ENCODE measurements around the gene UMAD1. TPM values are rescaled to one million over a fixed set of nuclear protein-coding genes. Genes with fewer than 3 reads are reported as not detected.

The UMAD1 gene
- total and polyA plus RNA-seq, 2 of the 4 experiments (the other 2 are of a cell fraction): 5.2 to 8.4 TPM

- H3K4me2 ChIP-seq (ENCODE audit: low read depth, low read length): no peak overlapping the region
- TF ChIP-seq RFX5 (IDR thresholded peaks at IDR 0.05; ENCODE audit: low read depth, low read length) (no peak), BHLHE40 (IDR thresholded peaks at IDR 0.05; ENCODE audit: low read depth, low read length) (no peak), RAD21 (IDR thresholded peaks at IDR 0.05; ENCODE audit: low read length) (no peak), MAZ (IDR thresholded peaks at IDR 0.05; ENCODE audit: borderline replicate concordance, low read depth, low read length) (no peak), FOS (IDR thresholded peaks at IDR 0.05; ENCODE audit: low read depth, low read length) (no peak), SMC3 (IDR thresholded peaks at IDR 0.05; ENCODE audit: low read depth, low read length) (no peak), CEBPB (IDR thresholded peaks at IDR 0.05; ENCODE audit: low read depth, low read length) (no peak), CHD1 (IDR thresholded peaks at IDR 0.05; ENCODE audit: low read depth, low read length) (no peak), CTCF (conservative IDR thresholded peaks at IDR 0.05; ENCODE audit: low read depth, low read length) (no peak), ELK1 (IDR thresholded peaks at IDR 0.05; ENCODE audit: borderline replicate concordance, low read depth, low read length) (no peak), USF2 (IDR thresholded peaks at IDR 0.05; ENCODE audit: low read depth, low read length) (no peak), MXI1 (IDR thresholded peaks at IDR 0.05; ENCODE audit: borderline replicate concordance, low read depth, low read length) (no peak), POLR2A (IDR thresholded peaks at IDR 0.05; ENCODE audit: low read depth, low read length) (no peak), NFE2L2 (IDR thresholded peaks at IDR 0.05; ENCODE audit: low read depth, low read length) (no peak), RCOR1 (IDR thresholded peaks at IDR 0.05; ENCODE audit: insufficient replicate concordance, low read length) (no peak)
- H3K4me3 ChIP-seq (ENCODE audit: insufficient read depth, low read depth, low read length): no peak overlapping the region
- no peak overlapping the region for H4K8ac ChIP-seq (ENCODE audit: low read depth in 2 of 2, low read length in 2 of 2)
- DNase-seq (no peak), ATAC-seq (ENCODE audit: low read depth) (no peak)
- H2BK20ac ChIP-seq (ENCODE audit: low read depth, low read length): no peak overlapping the region
- CTCF ChIA-PET: interaction anchor here (0.8 kb wide), 1 partner anchor 49 kb away, joined by 3 read pairs; no protein-coding TSS in a partner anchor
- H3K27ac ChIP-seq (ENCODE audit: insufficient read depth, low read length): no peak overlapping the region
- POLR2A ChIA-PET (ENCODE audit: unreplicated experiment): no interaction called here
- no peak overlapping the region for H3K14ac ChIP-seq (replicated peaks; ENCODE audit: low read depth, low read length)
- H3K36me3 ChIP-seq (ENCODE audit: control insufficient read depth, insufficient read depth, low read length): no peaks in the 10 kb centered on the region
- no peak overlapping the region for H2BK5ac ChIP-seq (ENCODE audit: low read depth, low read length, poor library complexity, severe bottlenecking)
- no TSS peak for BruUV-seq (replicated peaks)
- no peak overlapping the region for H4K91ac ChIP-seq (ENCODE audit: insufficient read depth, low read depth, low read length)
- no CpG with 5 or more reads among the region's 4 CpGs for WGBS, 2 experiments (ENCODE audit: extremely low coverage in 2 of 2, insufficient read length in 1 of 2)
- no peak overlapping the region for H3K18ac ChIP-seq (ENCODE audit: low read depth, low read length)
- no peak overlapping the region for H2AFZ ChIP-seq (replicated peaks; ENCODE audit: low read length, poor library complexity)
- H2BK120ac ChIP-seq (ENCODE audit: low read depth, low read length): no peak overlapping the region
- H3K9ac ChIP-seq (ENCODE audit: low read depth, low read length): no peak overlapping the region
- dilution Hi-C loops (cut with HindIII; ENCODE audit: low sequenced_read_pairs, unreplicated experiment): no loop called here
- no peaks in the 10 kb centered on the region for H3K9me3 ChIP-seq (ENCODE audit: control insufficient read depth, insufficient read depth, low read length)
- H2AK5ac ChIP-seq (ENCODE audit: low read depth, low read length): no peak overlapping the region
- intact Hi-C loops (cut with micrococcal nuclease): no loop called here
- H3K56ac ChIP-seq (ENCODE audit: extremely low read depth, insufficient read depth, low read length): no peak overlapping the region
- H3K79me1 ChIP-seq (ENCODE audit: low read depth in 1 of 2, low read length in 2 of 2): no peaks in the 10 kb centered on the region
- H3K27me3 ChIP-seq (ENCODE audit: control insufficient read depth, insufficient read depth, low read length): no peaks in the 10 kb centered on the region
- H3K4me1 ChIP-seq (ENCODE audit: control insufficient read depth, insufficient read depth, low read length): no peaks in the 10 kb centered on the region
- H3K4ac ChIP-seq (ENCODE audit: low read depth, low read length): no peak overlapping the region
- H4K20me1 ChIP-seq (ENCODE audit: insufficient read depth, low read length): no peaks in the 10 kb centered on the region
- no peak overlapping the region for H4K5ac ChIP-seq (ENCODE audit: low read depth, low read length)
- no peak overlapping the region for H3K23ac ChIP-seq (ENCODE audit: low read depth, low read length)
- no peaks in the 10 kb centered on the region for H3K9me1 ChIP-seq (ENCODE audit: insufficient read depth, low read length)
- no peak overlapping the region for H2BK15ac ChIP-seq (ENCODE audit: low read depth, low read length)
- in situ Hi-C loops (cut with MboI; ENCODE audit: low sequenced_read_pairs): no loop called here
- no peak overlapping the region for H2AK9ac ChIP-seq (replicated peaks; ENCODE audit: low read depth, low read length, poor library complexity)
These were observed 105.4 kb downstream of the UMAD1 start for GRCh38 chr7:7745966-7746365.
